A673 (cell line): ENCODE data around the gene SHISAL1. TPM values are rescaled to one million over a fixed set of nuclear protein-coding genes. Genes with fewer than 3 reads are reported as not detected.
"Not testable (repeated sequence)": the region's sequence is repeated elsewhere in the genome, so short reads cannot be mapped to it uniquely, and the experiment has no call there.

Source experiments
- BruUV-seq: library from RNA; stranded (reverse); fragments of 400-500 nt; replicated peaks from 2 replicates; lab custom pipeline; 2021; lab: Mats Ljungman, UMichigan
- CTCF ChIA-PET: fragments of 300-600 bp; sonication (Branson Sonifier 250); formaldehyde crosslinking; loops from one replicate; lab custom pipeline; 2022; ENCODE audit warnings: antibody characterized with exemption; lab: Charles Lee
- POLR2A ChIA-PET: fragments of 300-600 bp; sonication (Branson Sonifier 250); formaldehyde crosslinking; loops from one replicate; lab custom pipeline; 2022; ENCODE audit warnings: antibody characterized with exemption; ENCODE audit not compliant: low non-redundant PET; lab: Charles Lee
- DNase-seq: peaks from one replicate; pipeline ENCODE4 v3.0.0-alpha.2; 2015; ENCODE audit warnings: low spot score
- H3K27ac ChIP-seq: fragments of 200-600 bp; sonication (generic); 2 replicates; pipeline ENCODE4 v1.5.1; 2016; ENCODE audit warnings: mixed run types, low read depth, mild to moderate bottlenecking, mixed read lengths, antibody characterized with exemption, low read length; ENCODE audit not compliant: poor library complexity, severe bottlenecking
- H3K27me3 ChIP-seq: fragments of 200-600 bp; sonication (generic); replicated peaks from 2 replicates; pipeline ENCODE4 v1.6.1; 2017; ENCODE audit warnings: mixed run types, low read depth, mild to moderate bottlenecking, mixed read lengths, antibody characterized with exemption, low read length; ENCODE audit not compliant: insufficient read depth, poor library complexity
- H3K36me3 ChIP-seq: fragments of 200-600 bp; sonication (generic); 2 replicates; pipeline ENCODE4 v1.6.1; 2016; ENCODE audit warnings: mixed run types, mild to moderate bottlenecking, mixed read lengths, antibody characterized with exemption, low read length; ENCODE audit not compliant: insufficient read depth, poor library complexity, severe bottlenecking
- H3K4me1 ChIP-seq: fragments of 200-600 bp; sonication (generic); 2 replicates; pipeline ENCODE4 v1.6.1; 2017; ENCODE audit warnings: mixed run types, mild to moderate bottlenecking, mixed read lengths, antibody characterized with exemption, low read length; ENCODE audit not compliant: insufficient read depth, poor library complexity, severe bottlenecking
- H3K4me3 ChIP-seq: fragments of 200-600 bp; sonication (generic); 2 replicates; pipeline ENCODE4 v1.5.1; 2016; ENCODE audit warnings: low read depth, mixed run types, mild to moderate bottlenecking, mixed read lengths, low read length; ENCODE audit not compliant: poor library complexity, severe bottlenecking
- H3K9me3 ChIP-seq: fragments of 200-600 bp; sonication (generic); 2 replicates; pipeline ENCODE4 v1.6.1; 2016; ENCODE audit warnings: mixed run types, low read depth, mild to moderate bottlenecking, mixed read lengths, antibody characterized with exemption, low read length; ENCODE audit not compliant: poor library complexity, severe bottlenecking
- CTCF ChIP-seq: fragments of 300-800, 200-600 bp; sonication (generic); conservative IDR thresholded peaks from 2 replicates; pipeline ENCODE4 v1.5.1; 2017; ENCODE audit warnings: low read depth, mild to moderate bottlenecking, antibody characterized with exemption, low read length, moderate library complexity, mixed read lengths
- EZH2 ChIP-seq: fragments of 200-600 bp; sonication (generic); IDR thresholded peaks from 2 replicates; pipeline ENCODE4 v1.6.1; 2017; ENCODE audit warnings: borderline replicate concordance, low read depth, mild to moderate bottlenecking, mixed read lengths, antibody characterized with exemption, low read length; ENCODE audit not compliant: poor library complexity, severe bottlenecking
- intact Hi-C: fragments of 100-400 bp; cut with micrococcal nuclease; formaldehyde crosslinking; loops from one replicate; pipeline ENCODE4 v1.10.0; 2022; ENCODE audit not compliant: unreplicated experiment
- total RNA-seq: library from RNA; stranded (reverse); gene quantifications from 2 replicates; pipeline ENCODE4 v1.2.3, GENCODE V29; 2021

The SHISAL1 gene
- total RNA-seq, 1 experiment from 2014 or later: 1.8 TPM

DNA sequence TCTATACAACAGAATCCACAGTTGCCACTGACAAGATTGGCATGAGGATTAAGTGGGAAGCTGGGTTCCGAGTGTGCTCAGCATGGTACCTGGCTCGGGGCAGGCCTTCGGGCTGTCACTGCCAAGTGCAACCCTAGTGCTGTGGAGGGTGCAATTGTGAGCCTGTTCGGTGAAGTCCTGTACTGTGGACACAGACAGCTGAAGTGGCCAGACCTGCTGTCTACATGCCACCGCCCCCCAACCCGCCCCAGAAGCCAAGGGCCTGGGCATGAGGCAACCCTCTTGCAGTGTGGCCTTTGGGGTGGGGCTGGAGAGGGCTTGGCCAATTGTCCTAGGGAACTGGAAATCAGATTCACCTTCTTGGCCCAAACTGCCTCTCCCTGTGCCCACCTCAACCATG, 15.6 kb upstream of the SHISAL1 start:
- DNase-seq: no peak
- Histone ChIP-seq H3K27me3 (peaks cover 32% of the 10 kb centered on the region), H3K4me1 (peaks cover 6% of the 10 kb centered on the region), H3K36me3 (no peaks in the 10 kb centered on the region), H3K4me3 (no peak overlapping the region), H3K27ac (no peak overlapping the region), H3K9me3 (no peaks in the 10 kb centered on the region)
- TF ChIP-seq CTCF (no peak), EZH2 (no peak)
- intact Hi-C loops: no loop called here
- BruUV-seq: no TSS peak
- ChIA-PET CTCF (no interaction called here), POLR2A (interaction anchor here (0.6 kb wide), 1 partner anchor 625 kb away, joined by 3 read pairs; no protein-coding TSS in a partner anchor)

DNA sequence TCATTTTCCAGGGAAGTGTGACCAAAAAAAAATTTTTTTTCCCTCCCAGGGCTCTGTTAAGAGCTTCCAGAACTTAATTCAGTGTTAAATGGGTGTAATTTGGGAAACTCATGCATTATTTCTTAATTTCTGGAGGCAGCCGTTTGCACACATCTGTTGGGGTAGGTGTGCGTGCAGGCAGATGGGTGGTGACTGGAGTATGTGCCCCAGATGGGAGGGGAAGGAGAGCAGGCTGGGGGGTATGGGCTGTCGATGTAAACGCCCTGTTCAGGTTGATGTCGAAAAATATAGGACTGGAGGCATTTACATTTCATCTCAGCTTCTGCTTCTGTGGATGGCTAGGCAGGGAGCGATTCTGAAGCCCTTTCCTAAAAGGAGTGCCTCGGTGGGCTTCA, 13.7 kb upstream of the SHISAL1 start:
- H3K9me3 ChIP-seq: no peaks in the 10 kb centered on the region
- H3K4me1 ChIP-seq: peaks cover 6% of the 10 kb centered on the region
- DNase-seq: no peak
- POLR2A ChIA-PET: no interaction called here
- H3K27me3 ChIP-seq: peaks cover 22% of the 10 kb centered on the region
- peak overlapping the region; percentile 42 for H3K4me3 ChIP-seq
- H3K36me3 ChIP-seq: no peaks in the 10 kb centered on the region
- intact Hi-C loops: no loop called here
- CTCF ChIA-PET: interaction anchor here (1.5 kb wide), 1 partner anchor 333 kb away, joined by 4 read pairs; no protein-coding TSS in a partner anchor
- BruUV-seq: no TSS peak
- no peak for TF ChIP-seq CTCF
- no peak for TF ChIP-seq EZH2
- no peak overlapping the region for H3K27ac ChIP-seq

DNA sequence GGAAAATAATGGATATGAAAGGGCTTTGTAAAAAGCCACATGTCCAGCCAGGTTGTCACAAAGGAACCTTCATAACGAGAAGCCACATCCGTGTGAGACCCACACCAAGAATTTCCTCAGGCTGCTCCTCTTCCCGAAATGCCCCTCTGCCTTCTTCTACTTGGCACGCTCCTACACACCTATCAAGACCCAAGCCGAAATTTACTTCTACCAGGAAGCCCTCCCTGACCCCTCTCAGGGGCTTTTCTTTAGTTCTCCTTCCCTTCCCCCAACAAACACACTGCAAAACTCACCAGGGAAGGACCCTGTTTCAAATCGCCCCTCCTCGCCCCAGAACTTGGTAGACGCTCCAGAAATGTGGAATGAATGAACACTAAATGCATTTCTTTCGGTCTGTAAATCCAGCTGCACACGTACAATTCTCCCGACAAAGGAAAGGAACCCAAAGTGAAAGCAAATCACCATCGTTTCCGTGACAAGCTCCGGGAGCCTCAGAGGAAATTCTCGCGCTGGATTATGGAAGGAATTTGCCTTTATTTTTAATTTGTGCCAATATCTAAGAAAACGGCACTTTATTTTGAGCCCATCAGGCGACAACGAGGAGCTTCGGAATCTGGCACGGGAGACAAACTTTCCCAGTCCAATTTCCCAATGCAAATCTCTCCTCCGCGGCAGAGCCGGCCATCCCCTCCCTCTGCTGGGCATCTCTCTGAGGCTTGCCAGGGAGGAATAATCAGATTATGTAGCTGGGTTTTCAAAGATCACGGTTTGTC, 13.2 kb upstream of the SHISAL1 start:
- Histone ChIP-seq H3K4me1 (peaks cover 6% of the 10 kb centered on the region), H3K9me3 (no peaks in the 10 kb centered on the region), H3K4me3 (peak overlapping the region; percentile 42), H3K36me3 (no peaks in the 10 kb centered on the region), H3K27me3 (peaks cover 16% of the 10 kb centered on the region), H3K27ac (no peak overlapping the region)
- ChIA-PET POLR2A (no interaction called here), CTCF (interaction anchor here (0.5 to 1.5 kb wide), 3 partner anchors 41 to 333 kb away, joined by 3 to 4 read pairs (median 4); no protein-coding TSS in a partner anchor)
- BruUV-seq: no TSS peak
- DNase-seq: peak; percentile 39
- no peak for TF ChIP-seq EZH2
- 0 out of 2 replicates have a peak, but pooled peaks have one; percentile 37 for TF ChIP-seq CTCF
- intact Hi-C loops: no loop called here

GRCh38 chr22:44323140-44323790, 10.5 kb upstream of the SHISAL1 start:
- CTCF ChIA-PET, H3K36me3 ChIP-seq, H3K4me3 ChIP-seq, H3K27me3 ChIP-seq, intact Hi-C loops, H3K4me1 ChIP-seq, POLR2A ChIA-PET, BruUV-seq, DNase-seq, H3K9me3 ChIP-seq, H3K27ac ChIP-seq: not testable (repeated sequence)
